ENCODE measurements around the gene TMEM236.

TMEM236 gene

DNA sequence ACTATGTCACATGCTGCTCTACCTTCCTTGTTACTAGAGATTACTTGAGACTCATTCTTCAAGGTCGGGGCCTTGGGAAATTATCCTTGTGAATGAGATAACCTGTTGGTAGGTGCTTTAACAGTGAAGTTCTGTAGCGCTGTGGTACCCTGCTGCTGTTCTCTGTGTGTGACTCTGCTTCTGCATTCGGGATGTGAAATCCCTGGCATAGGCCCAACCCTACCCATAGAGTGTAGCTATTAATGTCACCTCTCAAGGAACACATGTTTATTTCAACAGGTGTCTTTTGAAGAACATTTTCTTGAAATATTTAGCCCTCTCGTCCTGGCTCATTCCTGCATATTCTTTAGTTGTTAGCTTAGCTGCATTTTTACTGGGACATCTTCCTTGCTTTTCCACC is 41.8 kb upstream of the TMEM236 start:
- no peak overlapping the region for H2AK5ac ChIP-seq (ENCODE audit: low read length)
- H3K79me1 ChIP-seq (ENCODE audit: low read length): no peaks in the 10 kb centered on the region
- no peak overlapping the region for H3K4ac ChIP-seq (ENCODE audit: low read depth, low read length)
- H2BK12ac ChIP-seq (ENCODE audit: low read length): no peak overlapping the region
- no peak overlapping the region for H2BK120ac ChIP-seq (ENCODE audit: insufficient read depth, low read length, poor library complexity)
- WGBS (ENCODE audit: extremely low coverage, insufficient coverage, insufficient read length): no CpG with 5 or more reads among the region's 4 CpGs
- H4K91ac ChIP-seq (ENCODE audit: low read depth, low read length): no peak overlapping the region
- no peaks in the 10 kb centered on the region for H3K4me1 ChIP-seq (ENCODE audit: control insufficient read depth in 1 of 2, insufficient read depth in 2 of 2, low read length in 2 of 2)
- no peaks in the 10 kb centered on the region for H3K79me2 ChIP-seq (ENCODE audit: control insufficient read depth, insufficient read depth, low read length, poor library complexity)
- H4K8ac ChIP-seq (ENCODE audit: low read depth, low read length): no peak overlapping the region
- H3K9me3 ChIP-seq (ENCODE audit: insufficient read depth, low read depth, low read length): no peaks in the 10 kb centered on the region
- H4K12ac ChIP-seq (ENCODE audit: low read depth, low read length): no peak overlapping the region
- no peak overlapping the region for H3K14ac ChIP-seq (ENCODE audit: low read length)
- H3K18ac ChIP-seq (ENCODE audit: low read length): no peak overlapping the region
- no peak overlapping the region for H3K9ac ChIP-seq (ENCODE audit: low read length)
- H3K4me3 ChIP-seq (ENCODE audit: low read depth, low read length): no peak overlapping the region
- no peak overlapping the region for H2BK5ac ChIP-seq (ENCODE audit: low read depth, low read length, poor library complexity)
- no peak overlapping the region for H2AFZ ChIP-seq (ENCODE audit: insufficient read depth, low read length, poor library complexity)
- H3K27ac ChIP-seq (ENCODE audit: low read depth, low read length): no peak overlapping the region
- no peak overlapping the region for H3K4me2 ChIP-seq (ENCODE audit: low read length)
- no peaks in the 10 kb centered on the region for H3K27me3 ChIP-seq (ENCODE audit: insufficient read depth, low read length)
- H3K23ac ChIP-seq (ENCODE audit: low read length): no peak overlapping the region
- no peak for DNase-seq
- peaks cover 22 to 26% of the 10 kb centered on the region in 2 experiments for H3K36me3 ChIP-seq (ENCODE audit: control insufficient read depth in 1 of 2, insufficient read depth in 2 of 2, low read length in 2 of 2)

DNA sequence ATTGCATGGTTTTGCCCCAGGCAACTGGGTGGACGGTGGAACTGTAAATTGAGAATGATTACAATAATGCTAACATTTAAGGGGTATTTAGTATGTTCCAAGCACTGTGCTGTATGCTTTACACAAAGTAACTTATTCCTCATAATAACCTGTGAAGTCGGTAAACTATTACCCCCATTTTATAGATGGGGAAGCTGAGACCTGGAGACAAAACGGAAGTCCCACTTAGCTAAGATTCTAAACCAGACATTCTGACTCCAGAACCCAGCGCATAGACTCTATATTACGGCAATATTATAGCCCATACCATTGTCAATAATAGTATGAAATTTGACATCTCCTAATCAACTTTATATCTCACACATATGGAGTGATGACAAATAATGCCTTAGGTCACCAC is 39.9 kb upstream of the TMEM236 start:
- Histone ChIP-seq H3K18ac (ENCODE audit: low read length) (no peak overlapping the region), H3K36me3 (ENCODE audit: control insufficient read depth in 1 of 2, insufficient read depth in 2 of 2, low read length in 2 of 2) (peaks cover 16 to 24% of the 10 kb centered on the region in 2 experiments), H2AFZ (ENCODE audit: insufficient read depth, low read length, poor library complexity) (no peak overlapping the region), H2BK120ac (ENCODE audit: insufficient read depth, low read length, poor library complexity) (no peak overlapping the region), H3K9me3 (ENCODE audit: insufficient read depth, low read depth, low read length) (no peaks in the 10 kb centered on the region), H2BK12ac (ENCODE audit: low read length) (no peak overlapping the region), H3K14ac (ENCODE audit: low read length) (no peak overlapping the region), H3K9ac (ENCODE audit: low read length) (no peak overlapping the region), H2BK5ac (ENCODE audit: low read depth, low read length, poor library complexity) (no peak overlapping the region), H3K4me2 (ENCODE audit: low read length) (no peak overlapping the region), H4K91ac (ENCODE audit: low read depth, low read length) (no peak overlapping the region), H3K27me3 (ENCODE audit: insufficient read depth, low read length) (no peaks in the 10 kb centered on the region), H3K4me3 (ENCODE audit: low read depth, low read length) (no peak overlapping the region), H4K12ac (ENCODE audit: low read depth, low read length) (no peak overlapping the region), H3K4ac (ENCODE audit: low read depth, low read length) (no peak overlapping the region), H3K27ac (ENCODE audit: low read depth, low read length) (no peak overlapping the region), H3K23ac (ENCODE audit: low read length) (no peak overlapping the region), H4K8ac (ENCODE audit: low read depth, low read length) (no peak overlapping the region), H2AK5ac (ENCODE audit: low read length) (no peak overlapping the region), H3K4me1 (ENCODE audit: control insufficient read depth in 1 of 2, insufficient read depth in 2 of 2, low read length in 2 of 2) (no peaks in the 10 kb centered on the region), H3K79me2 (ENCODE audit: control insufficient read depth, insufficient read depth, low read length, poor library complexity) (no peaks in the 10 kb centered on the region), H3K79me1 (ENCODE audit: low read length) (no peaks in the 10 kb centered on the region)
- DNase-seq: no peak
- WGBS (ENCODE audit: extremely low coverage, insufficient coverage, insufficient read length): no CpG with 5 or more reads among the region's 5 CpGs

DNA sequence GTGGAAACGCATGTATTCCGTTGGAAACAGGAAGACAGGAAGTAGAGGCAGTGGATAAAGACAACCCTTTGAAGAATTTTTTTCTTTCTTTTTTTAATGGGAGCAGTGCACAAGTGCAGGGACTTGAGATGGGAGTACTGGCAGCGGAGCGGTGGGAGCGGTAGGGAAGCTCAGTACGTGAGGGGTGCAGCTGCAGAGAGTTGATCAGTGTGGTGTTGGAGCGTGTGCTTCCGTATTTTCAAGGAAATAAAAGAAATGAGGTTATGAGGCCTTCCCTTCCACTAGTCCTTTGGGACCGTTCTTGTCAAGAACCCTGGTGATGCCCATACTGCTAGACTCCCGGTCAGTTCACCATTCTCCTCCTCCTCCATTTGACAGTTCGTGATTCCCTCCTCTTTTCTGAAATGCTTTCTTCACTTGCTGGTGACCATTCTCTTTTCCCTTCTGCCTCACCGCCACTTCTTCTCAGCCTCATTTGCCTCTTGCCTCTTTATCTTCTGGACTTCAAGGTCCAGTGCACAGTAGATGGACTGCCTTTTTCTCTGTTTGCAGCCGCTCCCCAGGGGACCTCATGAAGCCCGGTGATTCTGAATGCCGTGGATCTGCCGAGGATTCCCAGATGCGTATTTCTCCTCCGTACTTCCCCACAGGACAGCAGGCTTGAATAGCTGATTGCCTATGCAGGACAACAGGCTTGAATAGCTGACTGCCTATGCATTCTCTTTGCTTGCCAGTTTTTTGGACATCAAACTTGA is 39.1 kb upstream of the TMEM236 start:
- no peaks in the 10 kb centered on the region for H3K4me1 ChIP-seq (ENCODE audit: control insufficient read depth in 1 of 2, insufficient read depth in 2 of 2, low read length in 2 of 2)
- H3K27ac ChIP-seq (ENCODE audit: low read depth, low read length): no peak overlapping the region
- WGBS (ENCODE audit: extremely low coverage, insufficient coverage, insufficient read length): no CpG with 5 or more reads among the region's 18 CpGs
- no peak overlapping the region for H2AFZ ChIP-seq (ENCODE audit: insufficient read depth, low read length, poor library complexity)
- no peak overlapping the region for H3K18ac ChIP-seq (ENCODE audit: low read length)
- H3K9me3 ChIP-seq (ENCODE audit: insufficient read depth, low read depth, low read length): no peaks in the 10 kb centered on the region
- H3K9ac ChIP-seq (ENCODE audit: low read length): no peak overlapping the region
- no peak overlapping the region for H3K4ac ChIP-seq (ENCODE audit: low read depth, low read length)
- H2BK12ac ChIP-seq (ENCODE audit: low read length): no peak overlapping the region
- no peaks in the 10 kb centered on the region for H3K79me1 ChIP-seq (ENCODE audit: low read length)
- H2AK5ac ChIP-seq (ENCODE audit: low read length): no peak overlapping the region
- H3K36me3 ChIP-seq (ENCODE audit: control insufficient read depth in 1 of 2, insufficient read depth in 2 of 2, low read length in 2 of 2): peaks cover 16 to 25% of the 10 kb centered on the region in 2 experiments
- H3K4me2 ChIP-seq (ENCODE audit: low read length): no peak overlapping the region
- DNase-seq: no peak
- H4K8ac ChIP-seq (ENCODE audit: low read depth, low read length): no peak overlapping the region
- no peak overlapping the region for H3K14ac ChIP-seq (ENCODE audit: low read length)
- H2BK5ac ChIP-seq (ENCODE audit: low read depth, low read length, poor library complexity): no peak overlapping the region
- no peak overlapping the region for H4K12ac ChIP-seq (ENCODE audit: low read depth, low read length)
- no peak overlapping the region for H4K91ac ChIP-seq (ENCODE audit: low read depth, low read length)
- H2BK120ac ChIP-seq (ENCODE audit: insufficient read depth, low read length, poor library complexity): no peak overlapping the region
- no peaks in the 10 kb centered on the region for H3K79me2 ChIP-seq (ENCODE audit: control insufficient read depth, insufficient read depth, low read length, poor library complexity)
- no peak overlapping the region for H3K4me3 ChIP-seq (ENCODE audit: low read depth, low read length)
- no peak overlapping the region for H3K23ac ChIP-seq (ENCODE audit: low read length)
- no peaks in the 10 kb centered on the region for H3K27me3 ChIP-seq (ENCODE audit: insufficient read depth, low read length)

DNA sequence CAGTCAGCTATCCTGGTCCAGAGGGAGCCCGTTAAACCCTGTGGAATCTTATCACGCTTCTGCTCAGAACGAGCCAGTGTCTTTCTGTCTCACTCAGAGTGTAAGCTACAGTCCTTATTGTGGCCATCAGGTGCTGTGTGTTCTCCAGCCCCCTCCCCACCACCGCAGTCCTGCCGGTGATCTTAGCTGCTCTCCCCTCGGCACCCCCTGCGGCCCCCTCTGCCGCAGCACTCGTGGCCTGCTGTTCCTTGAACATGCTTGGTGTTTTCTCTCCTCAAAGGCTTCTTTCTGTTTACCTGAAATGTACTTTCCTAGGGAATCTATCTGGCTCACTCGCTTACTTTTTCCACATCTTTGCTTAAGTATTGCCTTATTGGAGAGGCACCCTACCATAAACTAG is 38.2 kb upstream of the TMEM236 start:
- Histone ChIP-seq H4K91ac (ENCODE audit: low read depth, low read length) (no peak overlapping the region), H2BK12ac (ENCODE audit: low read length) (no peak overlapping the region), H3K36me3 (ENCODE audit: control insufficient read depth in 1 of 2, insufficient read depth in 2 of 2, low read length in 2 of 2) (peaks cover 14 to 23% of the 10 kb centered on the region in 2 experiments), H2BK5ac (ENCODE audit: low read depth, low read length, poor library complexity) (no peak overlapping the region), H3K9ac (ENCODE audit: low read length) (no peak overlapping the region), H3K79me1 (ENCODE audit: low read length) (no peaks in the 10 kb centered on the region), H2AFZ (ENCODE audit: insufficient read depth, low read length, poor library complexity) (no peak overlapping the region), H3K23ac (ENCODE audit: low read length) (no peak overlapping the region), H2BK120ac (ENCODE audit: insufficient read depth, low read length, poor library complexity) (no peak overlapping the region), H3K4me1 (ENCODE audit: control insufficient read depth in 1 of 2, insufficient read depth in 2 of 2, low read length in 2 of 2) (no peaks in the 10 kb centered on the region), H2AK5ac (ENCODE audit: low read length) (no peak overlapping the region), H3K79me2 (ENCODE audit: control insufficient read depth, insufficient read depth, low read length, poor library complexity) (no peaks in the 10 kb centered on the region), H3K27me3 (ENCODE audit: insufficient read depth, low read length) (no peaks in the 10 kb centered on the region), H3K4ac (ENCODE audit: low read depth, low read length) (no peak overlapping the region), H3K18ac (ENCODE audit: low read length) (no peak overlapping the region), H4K12ac (ENCODE audit: low read depth, low read length) (no peak overlapping the region), H3K14ac (ENCODE audit: low read length) (no peak overlapping the region), H3K9me3 (ENCODE audit: insufficient read depth, low read depth, low read length) (no peaks in the 10 kb centered on the region), H4K8ac (ENCODE audit: low read depth, low read length) (no peak overlapping the region), H3K4me2 (ENCODE audit: low read length) (no peak overlapping the region), H3K4me3 (ENCODE audit: low read depth, low read length) (no peak overlapping the region), H3K27ac (ENCODE audit: low read depth, low read length) (no peak overlapping the region)
- no CpG with 5 or more reads among the region's 10 CpGs for WGBS (ENCODE audit: extremely low coverage, insufficient coverage, insufficient read length)
- no peak for DNase-seq

Data from trophoblast cell (in vitro differentiated cells and primary cell).